HTERT RPE-1 (cell line): ENCODE results near the gene FGF14.

ENCODE experiments used
- in situ Hi-C: fragments of 300-500 bp; cut with MboI; formaldehyde crosslinking; loops from 4 replicates; pipeline ENCODE4 v1.14.3; 2020; ENCODE audit warnings: low sequenced_read_pairs

Gene FGF14

GRCh38 chr13:102311901-102312300 is 89.9 kb downstream of the FGF14 start:
- in situ Hi-C loops, result no loop called here

- in situ Hi-C loops, result no loop called here
Observed at GRCh38 chr13:102311419-102311796, 90.4 kb downstream of the FGF14 start.

- in situ Hi-C loops, result no loop called here
Observed at GRCh38 chr13:102310691-102311418, 91.0 kb downstream of the FGF14 start.

GRCh38 chr13:102309110-102309509 is 92.7 kb downstream of the FGF14 start:
- in situ Hi-C loops, result no loop called here

GRCh38 chr13:102302534-102302933 is 99.3 kb downstream of the FGF14 start:
- in situ Hi-C loops, result no loop called here

- in situ Hi-C loops, result no loop called here
Observed at GRCh38 chr13:102300379-102300778, 101.5 kb downstream of the FGF14 start.

- in situ Hi-C loops, result no loop called here
Observed at GRCh38 chr13:102299366-102299765, 102.5 kb downstream of the FGF14 start.

GRCh38 chr13:102298051-102298450 is 103.8 kb downstream of the FGF14 start:
- in situ Hi-C loops, result no loop called here

GRCh38 chr13:102295316-102296048 is 106.4 kb downstream of the FGF14 start:
- in situ Hi-C loops, result no loop called here

GRCh38 chr13:102294407-102295018 is 107.3 kb downstream of the FGF14 start:
- in situ Hi-C loops, result no loop called here

GRCh38 chr13:102293723-102294122 is 108.1 kb downstream of the FGF14 start:
- in situ Hi-C loops, result no loop called here

- in situ Hi-C loops, result no loop called here
Observed at GRCh38 chr13:102291587-102292218, 110.1 kb downstream of the FGF14 start.

- in situ Hi-C loops, result no loop called here
Observed at GRCh38 chr13:102289606-102290005, 112.2 kb downstream of the FGF14 start.

- in situ Hi-C loops, result no loop called here
Observed at GRCh38 chr13:102286326-102286725, 115.5 kb downstream of the FGF14 start.

- in situ Hi-C loops, result no loop called here
Observed at GRCh38 chr13:102280366-102280765, 121.5 kb downstream of the FGF14 start.

- in situ Hi-C loops, result no loop called here
Observed at GRCh38 chr13:102277286-102277685, 124.6 kb downstream of the FGF14 start.

GRCh38 chr13:102276404-102276803 is 125.4 kb downstream of the FGF14 start:
- in situ Hi-C loops, result no loop called here

GRCh38 chr13:102275969-102276368 is 125.9 kb downstream of the FGF14 start:
- in situ Hi-C loops, result no loop called here

- in situ Hi-C loops, result no loop called here
Observed at GRCh38 chr13:102273111-102273510, 128.7 kb downstream of the FGF14 start.

GRCh38 chr13:102267191-102267590 is 134.7 kb downstream of the FGF14 start:
- in situ Hi-C loops, result no loop called here

- in situ Hi-C loops, result no loop called here
Observed at GRCh38 chr13:102261809-102262208, 140.0 kb downstream of the FGF14 start.

GRCh38 chr13:102261316-102261715 is 140.5 kb downstream of the FGF14 start:
- in situ Hi-C loops, result no loop called here
